Activated effector memory CD4-positive, alpha-beta T cell treated with anti-CD3 and anti-CD28 coated beads, Interleukin-2, amount 50 U/mL, for 16 hours (primary cell): ENCODE measurements around the gene PDE6B.
"Not testable (repeated sequence)": the region's sequence is repeated elsewhere in the genome, so short reads cannot be mapped to it uniquely, and the experiment has no call there.

Experiments used
- DNase-seq: peaks from one replicate; pipeline ENCODE4 v3.0.0-alpha.2; 2020

PDE6B gene

GRCh38 chr4:687048-687970, 61.9 kb downstream of the PDE6B start:
- DNase-seq = no peak

- DNase-seq = no peak
These were observed 62.8 kb downstream of the PDE6B start for GRCh38 chr4:687971-688853.

GRCh38 chr4:688854-689681, 63.7 kb downstream of the PDE6B start, which contains the start of gene SLC49A3:
Gene SLC49A3, minus strand, starts transcription at chr4:689151. Its CDS starts 24 bp downstream, at chr4:689127.
- no peak for DNase-seq

DNA sequence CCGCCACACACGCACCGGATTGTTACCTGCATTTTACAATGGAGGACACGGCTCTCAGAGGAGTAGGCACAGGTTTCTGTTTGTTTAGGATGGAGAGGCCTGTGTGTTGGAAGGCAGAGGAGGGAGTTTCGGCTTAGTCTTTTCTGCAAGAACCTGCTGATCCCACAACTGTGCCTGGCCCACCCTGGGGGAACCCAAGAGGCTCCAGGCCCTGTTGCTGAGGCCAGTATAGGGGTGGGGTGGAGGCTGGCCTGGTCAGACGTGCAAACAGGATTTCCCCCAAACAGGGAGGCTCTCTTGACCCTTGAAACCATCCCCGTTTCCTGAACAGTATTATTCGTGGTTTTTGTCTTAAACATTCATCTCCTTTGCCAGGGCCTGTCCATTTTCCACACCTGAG, 64.3 kb downstream of the PDE6B start:
- no peak for DNase-seq

DNA sequence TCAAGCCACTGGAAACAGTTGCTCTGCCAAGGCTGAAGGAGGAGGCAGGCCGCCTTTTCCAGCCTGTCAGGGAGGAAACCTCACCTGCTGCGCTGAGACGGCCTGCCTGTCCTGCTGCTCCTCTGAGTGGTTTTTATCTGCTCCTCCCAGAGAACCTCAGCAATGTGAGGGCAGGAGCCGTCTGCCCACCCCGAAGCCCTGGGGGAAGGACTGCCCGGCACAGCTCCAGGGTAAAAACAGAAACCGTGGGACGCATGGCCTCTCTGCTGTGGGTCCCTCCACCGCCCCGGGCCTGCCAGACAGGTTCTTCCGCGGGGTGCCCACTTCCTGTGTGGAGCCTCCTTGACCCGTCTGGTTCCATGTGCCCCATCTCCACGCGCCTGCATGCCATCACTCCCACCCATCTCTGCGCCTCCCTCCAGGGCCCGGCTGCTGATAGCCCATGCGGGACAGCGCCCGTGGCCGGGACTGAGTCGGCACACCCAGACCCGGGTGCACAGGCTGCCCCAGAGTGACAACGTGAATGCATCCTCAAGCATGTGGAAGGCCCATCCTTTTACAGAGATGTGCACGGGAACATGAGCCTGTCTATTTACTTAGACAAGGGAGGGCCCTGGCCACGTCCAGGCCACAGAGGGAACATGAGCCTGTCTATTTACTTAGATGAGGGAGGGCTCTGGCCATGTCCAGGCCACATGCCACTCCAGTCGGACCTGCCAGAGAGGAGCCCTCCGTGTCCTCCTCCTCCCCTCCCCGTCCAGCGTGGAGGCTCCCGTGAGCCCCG, 67.6 kb downstream of the PDE6B start:
- no peak for DNase-seq

GRCh38 chr4:694341-694940, 69.1 kb downstream of the PDE6B start:
- not testable (repeated sequence) for DNase-seq

DNA sequence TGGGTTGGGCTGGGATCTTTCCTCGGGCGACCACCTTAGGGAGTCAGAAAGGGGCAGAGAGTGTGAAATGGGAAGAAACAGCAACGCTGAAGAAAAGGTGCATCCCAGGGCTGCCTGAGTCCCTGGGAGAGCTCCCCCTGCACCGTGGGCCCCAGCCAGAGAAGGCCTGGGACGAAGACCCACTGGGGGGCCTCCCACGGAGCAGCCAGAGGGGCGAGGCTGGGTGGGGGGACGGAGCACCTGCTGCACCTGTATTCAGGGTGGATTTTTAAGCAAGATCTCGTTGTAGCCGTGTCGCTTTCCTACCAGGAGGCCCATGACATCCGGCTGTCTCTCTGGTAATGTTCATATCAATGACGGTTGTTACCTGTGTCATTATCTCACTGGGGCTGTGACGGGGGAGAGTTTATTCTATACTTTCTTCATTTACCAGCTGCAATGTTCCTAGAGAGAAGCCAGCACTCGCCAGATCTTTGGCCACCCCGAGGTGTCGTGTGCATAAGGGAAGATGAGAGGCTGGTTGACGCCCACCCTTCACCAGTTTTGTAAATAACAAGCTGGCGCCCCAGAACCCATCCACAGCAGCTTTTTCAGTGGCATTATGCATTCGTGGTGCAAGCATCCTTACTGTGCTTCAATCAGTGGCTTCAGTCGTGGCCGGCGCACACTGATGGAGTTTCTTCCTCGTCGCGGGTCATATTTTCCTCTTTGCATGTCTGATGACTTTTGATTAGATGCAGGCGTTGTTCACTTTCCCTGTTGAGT, 74.6 kb downstream of the PDE6B start:
- no peak for DNase-seq

- no peak for DNase-seq
These were observed 75.4 kb downstream of the PDE6B start for GRCh38 chr4:700587-701264.

DNA sequence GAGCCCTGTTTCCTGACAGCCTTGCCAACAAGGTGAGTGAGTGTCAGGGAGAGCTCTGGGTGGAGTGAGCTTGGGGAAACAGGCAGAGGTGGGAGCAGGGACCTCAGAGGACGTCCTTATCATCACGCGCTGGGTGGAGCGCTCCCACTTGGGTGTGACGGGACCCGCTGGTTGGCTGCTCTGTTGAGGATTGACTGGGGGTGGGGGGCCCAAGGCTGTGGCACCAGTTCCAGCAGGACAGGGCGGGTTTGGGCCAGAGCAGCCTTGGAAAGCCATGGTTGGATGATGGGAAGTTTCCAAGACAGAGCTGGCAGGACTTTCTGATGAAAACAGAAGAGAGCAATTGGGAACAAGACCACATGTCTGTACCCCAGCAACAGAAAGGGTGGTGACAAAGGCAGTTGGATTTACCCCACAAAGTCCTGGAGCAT, 77.3 kb downstream of the PDE6B start:
- DNase-seq = no peak

GRCh38 chr4:703336-704197, 78.2 kb downstream of the PDE6B start:
- DNase-seq = no peak

- DNase-seq = no peak
These were observed 79.0 kb downstream of the PDE6B start for GRCh38 chr4:704198-704891.

DNA sequence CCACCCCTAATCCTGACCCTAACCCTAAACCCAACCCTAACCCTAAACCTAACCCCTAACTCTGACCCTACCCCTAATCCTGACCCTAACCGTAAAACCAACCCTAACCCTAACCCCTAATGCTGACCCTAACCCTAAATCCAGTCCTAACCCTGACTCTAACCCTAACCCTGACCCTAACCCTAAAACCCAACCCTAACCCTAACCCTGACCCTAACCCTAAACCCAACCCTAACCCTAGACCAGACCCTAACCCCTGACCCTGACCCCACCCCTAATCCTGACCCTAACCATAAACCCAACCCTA, 79.6 kb downstream of the PDE6B start:
- DNase-seq = no peak

- DNase-seq = peak; percentile 99
These were observed 80.1 kb downstream of the PDE6B start, which contains the start of gene PCGF3 for GRCh38 chr4:705278-706082. Gene PCGF3, plus strand, starts transcription at chr4:705832. Its CDS starts 27,849 bp downstream, at chr4:733681.

- not testable (repeated sequence) for DNase-seq
These were observed 80.8 kb downstream of the PDE6B start for GRCh38 chr4:706083-706633.

DNA sequence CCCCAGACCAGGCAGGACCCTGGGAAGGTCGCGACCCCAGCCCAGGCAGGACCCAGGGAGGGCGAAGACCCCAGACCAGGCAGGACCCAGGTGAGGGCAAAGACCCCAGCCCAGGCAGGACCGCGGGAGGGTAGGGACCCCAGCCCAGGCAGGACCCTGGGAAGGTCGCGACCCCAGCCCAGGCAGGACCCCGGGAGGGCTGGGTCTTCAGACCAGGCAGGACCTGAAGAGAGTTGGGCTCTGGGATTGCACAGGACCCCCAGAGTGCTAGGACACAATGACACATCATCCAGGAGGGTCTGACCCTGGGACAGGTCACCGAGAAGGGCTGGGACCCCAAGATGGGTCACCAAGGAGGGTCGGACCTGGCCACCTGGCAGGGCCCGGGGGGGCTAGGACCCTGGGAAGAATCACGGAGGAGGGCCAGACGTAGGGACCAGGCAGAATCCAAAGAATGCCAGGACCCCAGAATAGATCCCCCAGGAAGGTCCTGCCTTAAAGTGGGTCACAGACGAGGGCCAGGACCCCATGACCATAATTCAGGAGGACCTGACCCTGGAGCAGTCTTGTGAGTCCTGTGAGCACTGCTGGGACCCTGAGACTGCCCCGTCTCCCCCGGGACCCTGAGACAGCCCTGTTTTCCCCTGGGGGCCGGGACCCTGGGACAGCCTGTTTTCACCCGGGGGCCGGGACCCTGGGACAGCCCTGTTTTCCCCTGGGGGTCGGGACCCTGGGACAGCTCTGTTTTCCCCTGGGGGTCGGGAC, 81.6 kb downstream of the PDE6B start:
- no peak for DNase-seq

DNA sequence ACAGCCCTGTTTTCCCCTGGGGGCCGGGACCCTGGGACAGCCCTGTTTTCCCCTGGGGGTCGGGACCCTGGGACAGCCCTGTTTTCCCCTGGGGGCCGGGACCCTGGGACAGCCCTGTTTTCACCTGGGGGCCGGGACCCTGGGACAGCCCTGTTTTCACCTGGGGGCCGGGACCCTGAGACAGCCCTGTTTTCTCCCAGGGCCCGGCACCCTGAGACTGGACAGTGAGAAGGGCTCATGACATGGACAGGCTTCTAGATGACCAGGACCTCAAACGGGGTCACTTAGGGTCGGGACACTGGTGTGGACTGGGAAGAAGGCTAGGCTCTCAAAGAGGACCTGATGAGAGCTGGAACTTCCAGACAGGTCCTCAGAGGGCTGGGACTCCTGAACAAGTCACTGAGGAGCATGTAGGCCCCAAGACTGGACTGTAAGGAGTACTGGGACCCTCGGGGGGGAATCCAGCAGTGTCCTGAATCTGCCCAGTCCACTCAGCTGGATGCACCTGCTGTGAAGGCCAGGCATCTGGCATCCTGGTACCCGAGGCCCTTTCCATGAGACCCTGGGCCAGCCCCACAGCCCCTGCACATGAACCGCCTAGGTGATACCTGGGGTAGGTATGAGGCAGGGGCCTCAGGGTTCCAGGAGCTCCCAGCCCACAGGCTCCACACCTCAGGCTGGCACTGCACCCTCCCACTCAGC, 82.7 kb downstream of the PDE6B start:
- DNase-seq = no peak
